Activated CD4-positive, alpha-beta memory T cell treated with anti-CD3 and anti-CD28 coated beads for 36 hours (primary cell): ENCODE measurements around the gene ABHD8. TPM values are rescaled to one million over a fixed set of nuclear protein-coding genes. Genes with fewer than 3 reads are reported as not detected.

Experiments used
- CTCF ChIA-PET: fragments of 350-600 bp; sonication (Branson Sonifier 250); formaldehyde crosslinking; loops from one replicate; lab custom pipeline; 2021; ENCODE audit warnings: antibody characterized with exemption, inconsistent platforms; lab: Charles Lee
- POLR2A ChIA-PET: fragments of 350-600 bp; sonication (Branson Sonifier 250); formaldehyde crosslinking; loops from one replicate; lab custom pipeline; 2021; ENCODE audit warnings: antibody characterized with exemption; lab: Charles Lee
- DNase-seq: peaks from one replicate; pipeline ENCODE4 v3.0.0-alpha.2; 2020
- H3K27ac Mint-ChIP-seq: one replicate; pipeline ENCODE4 v1.8.0; 2021; ENCODE audit warnings: mixed read lengths
- H3K27me3 Mint-ChIP-seq: one replicate; pipeline ENCODE4 v1.8.0; 2021; ENCODE audit warnings: mixed read lengths
- H3K36me3 Mint-ChIP-seq: one replicate; pipeline ENCODE4 v1.8.0; 2021; ENCODE audit warnings: mixed read lengths
- H3K4me1 Mint-ChIP-seq: one replicate; pipeline ENCODE4 v1.8.0; 2021; ENCODE audit warnings: low read depth, mixed read lengths
- H3K4me3 Mint-ChIP-seq: one replicate; pipeline ENCODE4 v1.8.0; 2021; ENCODE audit warnings: mild to moderate bottlenecking, mixed read lengths
- H3K9me3 Mint-ChIP-seq: one replicate; pipeline ENCODE4 v1.8.0; 2021; ENCODE audit warnings: mixed read lengths
- intact Hi-C: fragments of 100-400 bp; cut with micrococcal nuclease; formaldehyde crosslinking; loops from one replicate; pipeline ENCODE4 v1.15.1; 2023
- total RNA-seq, 2 experiments: library from RNA; stranded (reverse); gene quantifications; one replicate each; pipeline ENCODE4 v1.2.3, GENCODE V29; 2021

Gene ABHD8
- total RNA-seq, 2 experiments from 2014 or later: 7.7 to 7.9 TPM

- H3K9me3 Mint-ChIP-seq: no peaks in the 10 kb centered on the region
- H3K4me3 Mint-ChIP-seq: no peak overlapping the region
- no peak overlapping the region for H3K27ac Mint-ChIP-seq
- no peaks in the 10 kb centered on the region for H3K27me3 Mint-ChIP-seq
- H3K36me3 Mint-ChIP-seq: peaks cover 5% of the 10 kb centered on the region
- ChIA-PET POLR2A (interaction anchor here (0.5 to 1.0 kb wide), 2 partner anchors 17 to 73 kb away, joined by 3 to 4 read pairs; partner anchors contain the start of gene DDA1), CTCF (no interaction called here)
- peaks cover 3% of the 10 kb centered on the region for H3K4me1 Mint-ChIP-seq
- no peak for DNase-seq
- intact Hi-C loops: no loop called here
Measured at GRCh38 chr19:17325881-17326594, 22.8 kb upstream of the ABHD8 start.

- H3K9me3 Mint-ChIP-seq: no peaks in the 10 kb centered on the region
- H3K4me3 Mint-ChIP-seq: no peak overlapping the region
- CTCF ChIA-PET: no interaction called here
- H3K27ac Mint-ChIP-seq: no peak overlapping the region
- H3K27me3 Mint-ChIP-seq: no peaks in the 10 kb centered on the region
- peaks cover 7% of the 10 kb centered on the region for H3K36me3 Mint-ChIP-seq
- DNase-seq: no peak
- intact Hi-C loops: no loop called here
- peaks cover 3% of the 10 kb centered on the region for H3K4me1 Mint-ChIP-seq
- POLR2A ChIA-PET: no interaction called here
Measured at GRCh38 chr19:17325133-17325532, 21.9 kb upstream of the ABHD8 start.

DNA sequence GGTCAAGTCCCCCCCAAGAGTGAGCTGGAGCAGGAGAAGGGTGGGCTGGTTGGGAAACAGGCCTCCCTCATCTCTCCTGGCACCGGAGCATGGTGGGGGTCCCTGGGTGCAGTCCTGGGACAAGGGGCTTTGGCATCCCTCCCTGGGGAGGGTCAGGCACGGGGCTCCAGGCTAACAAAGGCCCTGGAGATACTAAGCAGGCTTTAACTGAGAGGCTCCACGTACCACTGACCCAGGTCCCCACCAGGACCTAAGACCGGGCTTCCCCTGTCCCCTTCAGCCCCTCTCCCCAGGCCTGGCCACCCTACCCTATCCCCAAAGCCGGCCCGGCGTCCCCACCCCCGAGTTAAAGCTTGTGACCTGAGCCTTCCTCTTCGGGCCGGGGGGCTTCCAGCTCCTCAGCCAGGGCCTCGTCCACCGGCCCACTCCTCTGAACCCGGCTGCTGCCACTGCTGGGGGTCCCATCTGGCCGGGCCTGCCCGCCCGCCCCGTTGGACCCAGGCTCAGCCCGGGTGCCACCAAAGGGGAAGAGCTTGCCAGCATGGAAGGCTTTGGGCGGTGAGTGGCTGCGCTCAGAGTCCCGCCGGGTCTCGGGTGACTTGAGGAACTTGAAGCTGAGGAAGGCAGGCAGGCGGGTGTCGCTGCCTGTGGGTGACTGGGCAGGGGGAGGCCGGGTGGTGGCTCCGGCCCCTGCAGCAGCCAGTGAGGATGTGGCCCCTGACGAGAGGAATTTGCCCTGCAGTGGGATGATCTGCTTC lies 21.3 kb upstream of the ABHD8 start:
- Mint-ChIP-seq H3K4me1 (no peaks in the 10 kb centered on the region), H3K4me3 (no peak overlapping the region), H3K9me3 (no peaks in the 10 kb centered on the region), H3K27ac (no peak overlapping the region), H3K27me3 (no peaks in the 10 kb centered on the region), H3K36me3 (peaks cover 13% of the 10 kb centered on the region)
- no peak for DNase-seq
- intact Hi-C loops: no loop called here
- ChIA-PET CTCF (interaction anchor here (0.8 kb wide), 1 partner anchor 9 kb away, joined by 3 read pairs; no protein-coding TSS in a partner anchor), POLR2A (no interaction called here)

GRCh38 chr19:17323964-17324332 lies 20.7 kb upstream of the ABHD8 start:
- H3K27ac Mint-ChIP-seq: no peak overlapping the region
- H3K4me1 Mint-ChIP-seq: no peaks in the 10 kb centered on the region
- peaks cover 15% of the 10 kb centered on the region for H3K36me3 Mint-ChIP-seq
- DNase-seq: peak; percentile 49
- H3K27me3 Mint-ChIP-seq: no peaks in the 10 kb centered on the region
- POLR2A ChIA-PET: no interaction called here
- intact Hi-C loops: no loop called here
- no peak overlapping the region for H3K4me3 Mint-ChIP-seq
- CTCF ChIA-PET: interaction anchor here (0.8 kb wide), 1 partner anchor 10 kb away, joined by 3 read pairs; no protein-coding TSS in a partner anchor
- no peaks in the 10 kb centered on the region for H3K9me3 Mint-ChIP-seq

- H3K36me3 Mint-ChIP-seq: peaks cover 15% of the 10 kb centered on the region
- no peak overlapping the region for H3K4me3 Mint-ChIP-seq
- no peak for DNase-seq
- intact Hi-C loops: no loop called here
- no peaks in the 10 kb centered on the region for H3K27me3 Mint-ChIP-seq
- ChIA-PET CTCF (no interaction called here), POLR2A (no interaction called here)
- no peaks in the 10 kb centered on the region for H3K9me3 Mint-ChIP-seq
- H3K4me1 Mint-ChIP-seq: no peaks in the 10 kb centered on the region
- no peak overlapping the region for H3K27ac Mint-ChIP-seq
Measured at GRCh38 chr19:17323300-17323963, 20.2 kb upstream of the ABHD8 start.

- H3K27me3 Mint-ChIP-seq: no peaks in the 10 kb centered on the region
- H3K4me1 Mint-ChIP-seq: no peaks in the 10 kb centered on the region
- ChIA-PET POLR2A (no interaction called here), CTCF (no interaction called here)
- no peak overlapping the region for H3K27ac Mint-ChIP-seq
- intact Hi-C loops: no loop called here
- H3K36me3 Mint-ChIP-seq: peaks cover 16% of the 10 kb centered on the region
- DNase-seq: no peak
- no peaks in the 10 kb centered on the region for H3K9me3 Mint-ChIP-seq
- no peak overlapping the region for H3K4me3 Mint-ChIP-seq
Measured at GRCh38 chr19:17322854-17323253, 19.6 kb upstream of the ABHD8 start.

GRCh38 chr19:17321655-17322489 lies 18.6 kb upstream of the ABHD8 start:
- Mint-ChIP-seq H3K4me3 (no peak overlapping the region), H3K9me3 (no peaks in the 10 kb centered on the region), H3K4me1 (no peaks in the 10 kb centered on the region), H3K27me3 (no peaks in the 10 kb centered on the region), H3K27ac (no peak overlapping the region), H3K36me3 (peaks cover 17% of the 10 kb centered on the region)
- POLR2A ChIA-PET: interaction anchor here (1.3 kb wide), 1 partner anchor 13 kb away, joined by 3 read pairs; the partner anchor contains the start of gene DDA1
- intact Hi-C loops: no loop called here
- CTCF ChIA-PET: no interaction called here
- DNase-seq: no peak

DNA sequence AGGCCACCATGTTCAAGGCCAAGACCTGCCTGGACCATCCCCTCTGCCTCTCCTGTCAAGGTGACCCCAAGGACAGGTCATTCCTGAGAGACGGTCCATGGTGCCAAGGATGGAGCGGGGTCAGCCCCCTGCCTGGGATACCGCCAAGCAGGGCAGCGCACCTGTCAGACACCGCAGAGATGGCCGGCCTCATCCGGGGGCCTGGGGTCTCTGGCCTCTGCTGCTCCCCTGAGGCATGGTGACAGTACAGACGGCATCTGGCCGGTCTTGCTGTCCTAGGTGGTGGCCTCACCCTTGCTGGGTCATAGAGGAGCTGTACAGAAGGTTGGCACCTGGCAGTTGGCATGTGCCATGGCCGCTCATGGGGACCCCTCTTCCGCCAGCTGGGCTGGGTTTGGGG lies 17.2 kb upstream of the ABHD8 start:
- DNase-seq: no peak
- Mint-ChIP-seq H3K9me3 (no peaks in the 10 kb centered on the region), H3K4me1 (peaks cover 6% of the 10 kb centered on the region), H3K36me3 (peaks cover 25% of the 10 kb centered on the region), H3K27me3 (no peaks in the 10 kb centered on the region), H3K4me3 (no peak overlapping the region), H3K27ac (no peak overlapping the region)
- ChIA-PET POLR2A (interaction anchor here (1.3 kb wide), 1 partner anchor 11 kb away, joined by 3 read pairs; the partner anchor contains the start of gene DDA1), CTCF (no interaction called here)
- intact Hi-C loops: no loop called here

- intact Hi-C loops: no loop called here
- POLR2A ChIA-PET: no interaction called here
- no peaks in the 10 kb centered on the region for H3K9me3 Mint-ChIP-seq
- H3K4me3 Mint-ChIP-seq: no peak overlapping the region
- no peak overlapping the region for H3K27ac Mint-ChIP-seq
- CTCF ChIA-PET: interaction anchor here (0.9 kb wide), 1 partner anchor 11 kb away, joined by 3 read pairs; no protein-coding TSS in a partner anchor
- H3K27me3 Mint-ChIP-seq: no peaks in the 10 kb centered on the region
- peaks cover 6% of the 10 kb centered on the region for H3K4me1 Mint-ChIP-seq
- DNase-seq: no peak
- peaks cover 25% of the 10 kb centered on the region for H3K36me3 Mint-ChIP-seq
Measured at GRCh38 chr19:17319473-17320238, 16.4 kb upstream of the ABHD8 start.

DNA sequence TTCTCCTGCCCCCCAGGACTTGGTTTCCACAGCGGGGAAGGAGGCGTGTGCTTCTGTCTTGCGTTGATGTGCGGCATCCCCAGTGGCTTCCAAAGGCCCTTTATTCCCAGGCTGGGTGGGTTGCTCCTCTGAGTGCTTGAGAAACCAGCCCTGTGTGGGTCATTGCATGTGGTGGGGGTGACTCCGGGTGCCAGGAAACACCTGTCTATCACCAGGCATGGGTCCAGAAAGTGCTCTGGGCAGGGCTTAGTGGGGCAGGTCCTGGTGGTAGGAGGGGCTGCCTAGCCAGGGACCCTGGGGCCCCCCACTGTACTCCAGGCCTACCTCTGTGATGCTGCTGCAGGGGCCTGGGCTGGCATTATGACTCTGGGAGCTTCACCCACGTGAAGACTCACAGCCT lies 15.7 kb upstream of the ABHD8 start:
- DNase-seq: no peak
- POLR2A ChIA-PET: no interaction called here
- CTCF ChIA-PET: interaction anchor here (0.9 kb wide), 1 partner anchor 12 kb away, joined by 3 read pairs; no protein-coding TSS in a partner anchor
- Mint-ChIP-seq H3K4me1 (peaks cover 6% of the 10 kb centered on the region), H3K36me3 (peaks cover 28% of the 10 kb centered on the region), H3K27ac (no peak overlapping the region), H3K9me3 (no peaks in the 10 kb centered on the region), H3K27me3 (no peaks in the 10 kb centered on the region), H3K4me3 (no peak overlapping the region)
- intact Hi-C loops: no loop called here

DNA sequence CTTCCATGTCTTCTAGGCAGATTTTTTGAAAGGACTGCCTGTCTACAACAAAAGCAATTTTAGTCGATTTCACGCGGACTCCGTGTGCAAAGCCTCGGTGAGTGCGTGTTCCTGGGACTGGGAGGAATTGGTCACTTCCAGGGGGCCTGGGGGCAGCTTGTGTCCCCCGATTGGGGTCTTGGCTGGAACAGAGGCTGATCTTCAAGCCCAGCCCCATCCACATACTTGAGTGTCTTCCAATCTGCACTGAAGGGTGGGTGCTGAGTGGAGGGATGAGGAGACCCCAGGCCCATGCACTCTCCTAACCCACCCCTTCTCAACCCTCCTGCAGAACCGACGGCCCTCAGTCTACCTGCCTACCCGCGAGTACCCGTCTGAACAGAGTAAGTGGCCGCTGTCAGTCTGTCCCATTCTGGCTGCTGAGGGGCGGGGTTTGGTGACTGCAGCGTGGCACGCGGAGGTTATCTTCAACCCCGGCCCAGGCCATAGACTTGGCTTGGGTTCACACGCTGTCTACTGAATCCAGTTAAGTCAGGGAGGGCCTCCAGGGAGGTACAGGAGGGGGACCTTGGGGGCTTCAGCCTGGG lies 10.9 kb upstream of the ABHD8 start:
- no peak for DNase-seq
- intact Hi-C loops: no loop called here
- no peak overlapping the region for H3K27ac Mint-ChIP-seq
- H3K4me1 Mint-ChIP-seq: peaks cover 27% of the 10 kb centered on the region
- peaks cover 15% of the 10 kb centered on the region for H3K36me3 Mint-ChIP-seq
- no peak overlapping the region for H3K4me3 Mint-ChIP-seq
- CTCF ChIA-PET: interaction anchor here (1.5 kb wide), 1 partner anchor 32 kb away, joined by 6 read pairs; no protein-coding TSS in a partner anchor
- H3K27me3 Mint-ChIP-seq: no peaks in the 10 kb centered on the region
- H3K9me3 Mint-ChIP-seq: no peaks in the 10 kb centered on the region
- POLR2A ChIA-PET: no interaction called here
